GM03348 (cell line): ENCODE measurements around the gene RNF17.
A peak's percentile ranks its signal among the peaks of the same experiment; 100 is the strongest.

Source experiments
- DNase-seq: peaks from one replicate; pipeline ENCODE4 v3.0.0; 2012; ENCODE audit warnings: low spot score

Gene RNF17

DNA sequence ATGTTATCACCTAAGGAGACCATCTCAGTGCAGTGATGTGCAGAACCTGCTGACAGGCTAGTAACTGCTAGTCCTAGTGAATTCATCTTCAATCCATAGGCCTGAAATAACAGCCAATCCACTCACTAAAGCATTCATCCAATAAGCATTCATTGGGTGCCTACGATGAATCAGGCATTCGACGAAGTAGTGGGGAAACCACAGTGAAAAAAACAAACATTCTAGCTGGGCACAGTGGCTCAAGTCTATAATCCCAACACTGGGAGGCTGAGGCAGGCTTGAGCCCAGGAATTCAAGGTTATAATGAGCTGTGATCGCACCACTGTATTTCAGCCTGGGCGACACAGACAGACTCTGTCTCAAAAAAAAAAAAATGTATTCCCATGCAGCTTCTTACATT lies 135.6 kb downstream of the RNF17 start:
- no peak for DNase-seq

DNA sequence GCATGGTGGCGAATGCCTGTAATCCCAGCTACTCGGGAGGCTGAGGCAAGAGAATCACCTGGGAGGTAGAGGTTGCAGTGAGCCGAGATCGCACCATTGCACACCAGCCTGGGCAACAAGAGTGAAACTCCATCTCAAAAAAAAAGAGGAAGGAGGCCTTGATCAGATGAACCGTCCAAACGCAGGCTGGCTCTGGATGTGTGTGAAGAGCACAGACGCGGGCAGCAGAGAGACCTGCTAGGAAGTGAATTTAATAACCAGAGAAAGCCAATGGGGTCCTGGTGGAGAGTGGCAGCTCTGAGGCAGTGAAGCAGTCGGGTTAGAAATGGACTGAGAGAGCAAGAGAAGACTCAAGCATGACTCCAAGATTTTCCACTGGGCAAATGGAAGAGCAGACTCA lies 136.5 kb downstream of the RNF17 start:
- DNase-seq: no peak

DNA sequence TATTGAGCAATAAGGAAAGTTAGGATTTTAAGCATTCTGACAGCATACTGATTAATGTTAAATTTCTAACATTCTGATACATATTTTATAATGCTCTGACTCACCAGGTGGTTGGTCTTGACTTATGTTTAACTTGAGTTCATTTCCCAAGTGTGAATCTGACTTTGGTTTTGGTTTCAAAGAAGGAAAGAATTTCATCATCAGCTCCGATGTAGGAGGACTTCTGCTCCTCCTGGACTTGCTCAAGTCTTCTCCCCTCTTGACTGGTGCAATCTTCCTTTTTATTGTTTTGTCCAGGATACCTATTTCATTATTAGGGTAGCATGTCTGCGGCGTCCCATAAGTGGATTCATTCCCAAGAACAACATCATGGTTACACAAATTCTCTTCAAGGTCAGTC lies 141.3 kb downstream of the RNF17 start:
- peak; percentile 23 for DNase-seq

DNA sequence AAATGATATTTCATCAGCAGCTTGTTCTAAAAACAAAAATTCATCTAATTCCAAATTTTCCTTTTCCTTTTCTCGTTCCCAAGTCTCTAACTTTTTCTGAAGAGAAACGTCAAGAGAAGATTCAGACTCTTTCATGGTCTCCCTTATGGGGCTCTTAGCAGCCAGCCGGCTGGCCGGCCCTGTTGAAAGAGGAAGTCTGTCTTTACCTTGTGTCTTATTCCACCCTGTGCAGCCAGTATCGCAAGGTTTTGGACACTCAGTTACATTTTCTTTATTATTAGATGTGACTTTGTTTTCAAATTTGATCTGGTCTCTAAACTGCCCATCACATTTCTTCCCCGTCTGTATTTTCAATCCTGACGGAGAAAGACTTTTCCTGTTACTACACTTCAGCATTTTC lies 142.3 kb downstream of the RNF17 start:
- DNase-seq: no peak

DNA sequence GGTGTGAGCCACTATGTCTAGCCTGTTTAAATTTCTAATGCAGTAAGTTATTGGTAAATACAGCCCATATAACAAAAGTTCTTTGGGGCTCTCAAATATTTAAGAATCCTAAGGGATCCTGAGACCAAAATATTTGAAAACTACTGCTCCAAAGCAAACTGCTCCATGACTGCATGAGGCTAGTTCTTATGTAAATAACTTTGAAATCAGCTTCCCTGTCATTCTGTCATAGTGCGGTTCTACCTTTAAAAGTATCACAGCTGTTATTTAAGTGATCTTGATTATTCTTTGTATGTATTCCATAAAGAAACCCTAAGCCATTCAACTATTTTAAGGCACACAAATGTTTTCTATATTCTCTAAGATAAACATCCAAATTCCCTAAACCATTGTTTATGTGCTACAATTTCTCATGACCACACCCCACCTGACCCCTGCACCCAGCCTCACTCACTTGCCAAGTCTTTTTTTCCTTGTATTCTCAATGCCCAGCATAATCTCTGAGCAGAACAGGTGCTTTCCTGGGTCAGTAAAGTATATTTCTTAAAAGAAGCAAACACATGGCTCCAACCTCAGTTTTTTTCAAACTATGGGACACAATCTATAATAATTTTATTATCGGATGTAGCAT lies 146.6 kb downstream of the RNF17 start:
- DNase-seq: no peak

DNA sequence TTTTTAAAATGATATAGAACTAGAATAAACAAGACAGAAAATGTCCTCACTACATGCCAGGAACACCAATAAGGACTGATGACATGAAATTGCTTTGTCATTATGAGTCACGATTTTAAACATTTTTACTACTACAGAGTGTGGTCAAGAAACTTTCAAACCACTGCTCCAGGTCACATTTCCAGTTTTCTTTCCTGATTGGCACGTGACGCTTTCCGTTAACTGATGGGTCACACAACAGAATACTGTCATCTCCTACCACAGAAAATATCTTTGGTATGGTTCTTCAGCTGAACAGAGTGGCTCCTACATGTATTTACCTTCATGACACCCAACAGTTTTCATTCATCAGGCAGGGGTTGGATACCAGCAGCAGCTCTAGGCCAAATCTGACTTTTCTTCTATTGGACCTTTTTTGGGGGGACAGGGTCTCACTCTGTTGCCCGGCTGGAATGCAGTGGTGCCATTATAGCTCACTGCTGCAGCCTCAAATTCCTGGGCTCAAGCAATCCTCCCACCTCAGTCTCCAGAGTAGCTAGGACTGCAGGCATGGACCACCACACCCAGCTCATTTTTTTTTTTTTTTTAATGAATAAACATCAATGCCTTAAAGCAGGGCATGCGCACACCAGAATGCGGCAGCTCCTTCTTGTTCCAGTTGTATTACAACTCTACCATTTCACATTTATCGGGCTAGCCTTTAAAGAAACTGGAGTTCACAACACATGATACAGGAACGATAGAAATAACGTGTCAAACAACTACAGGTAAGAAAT lies 147.4 kb downstream of the RNF17 start:
- DNase-seq: no peak

DNA sequence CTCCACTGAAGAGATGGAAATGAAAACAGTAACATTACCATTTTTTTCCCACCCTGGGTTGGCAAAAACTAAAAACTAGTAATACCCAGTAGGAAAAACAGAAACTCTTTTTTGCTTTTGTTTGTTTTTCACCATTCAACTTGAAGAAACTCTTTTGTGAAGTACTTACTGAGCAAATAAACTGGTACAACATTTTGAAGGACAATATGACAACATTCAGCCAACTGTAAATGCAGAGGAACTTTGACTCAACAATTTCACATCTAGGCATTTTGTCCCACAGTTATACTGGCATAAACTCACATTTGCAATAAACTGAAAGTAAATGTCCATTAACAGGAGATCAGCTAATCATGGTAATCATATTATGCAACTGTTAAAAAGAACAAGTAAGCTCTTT lies 152.5 kb downstream of the RNF17 start:
- DNase-seq: no peak

DNA sequence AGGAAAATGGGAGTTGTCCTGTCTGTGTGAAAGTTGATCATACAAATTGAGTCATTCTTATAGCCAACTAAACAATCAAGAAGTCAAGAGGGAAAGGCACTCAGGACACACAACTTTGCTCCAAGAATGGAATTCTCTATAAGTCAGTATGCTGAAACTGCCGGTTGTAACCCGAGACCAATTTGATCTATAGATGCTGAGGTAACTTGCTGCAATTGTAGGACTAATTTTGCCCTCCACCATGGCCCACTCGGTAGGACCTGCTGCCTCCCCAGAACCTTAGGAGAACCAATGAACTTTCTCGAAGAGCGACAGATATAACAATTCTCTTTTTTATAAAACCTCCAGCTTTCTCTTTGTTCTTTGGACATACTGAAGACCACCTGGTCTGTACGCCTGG lies 157.0 kb downstream of the RNF17 start:
- DNase-seq: no peak

DNA sequence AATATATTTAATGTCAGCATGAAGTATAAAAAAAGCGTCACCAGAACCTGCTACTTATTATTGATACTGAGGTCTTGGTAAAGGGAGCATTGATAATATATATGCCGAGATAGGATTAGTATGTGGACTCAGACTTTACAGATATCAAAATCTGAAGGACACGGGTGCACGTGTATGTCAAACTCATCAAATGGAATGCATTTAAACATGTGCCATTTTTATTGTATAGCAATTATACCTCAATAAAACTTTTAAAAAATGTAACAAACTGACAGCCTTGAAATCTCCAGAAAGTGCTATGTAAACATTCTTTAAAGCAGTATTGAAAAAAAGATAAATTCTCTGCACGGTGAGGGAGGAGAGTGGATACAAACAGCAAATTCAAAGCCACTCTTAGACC lies 157.9 kb downstream of the RNF17 start:
- DNase-seq: no peak

DNA sequence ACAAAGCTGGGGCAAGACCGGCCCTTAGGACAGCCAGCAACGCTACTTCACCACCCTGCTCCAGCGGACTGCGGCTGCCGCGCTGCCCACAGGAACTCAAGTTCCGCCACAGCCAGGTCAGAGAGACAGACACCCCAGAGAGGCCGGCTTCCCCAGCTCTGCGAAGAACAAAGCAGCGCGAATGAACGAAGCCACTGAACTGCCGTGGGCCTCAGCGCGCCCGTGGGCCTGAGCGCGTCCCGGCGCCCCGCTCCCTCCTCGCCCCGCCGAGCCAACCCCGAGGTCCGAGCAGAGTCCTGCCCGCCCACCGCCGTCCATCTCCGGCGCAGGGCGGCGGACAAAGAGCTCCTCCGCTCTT lies 158.4 kb downstream of the RNF17 start:
- DNase-seq: peak; percentile 43

DNA sequence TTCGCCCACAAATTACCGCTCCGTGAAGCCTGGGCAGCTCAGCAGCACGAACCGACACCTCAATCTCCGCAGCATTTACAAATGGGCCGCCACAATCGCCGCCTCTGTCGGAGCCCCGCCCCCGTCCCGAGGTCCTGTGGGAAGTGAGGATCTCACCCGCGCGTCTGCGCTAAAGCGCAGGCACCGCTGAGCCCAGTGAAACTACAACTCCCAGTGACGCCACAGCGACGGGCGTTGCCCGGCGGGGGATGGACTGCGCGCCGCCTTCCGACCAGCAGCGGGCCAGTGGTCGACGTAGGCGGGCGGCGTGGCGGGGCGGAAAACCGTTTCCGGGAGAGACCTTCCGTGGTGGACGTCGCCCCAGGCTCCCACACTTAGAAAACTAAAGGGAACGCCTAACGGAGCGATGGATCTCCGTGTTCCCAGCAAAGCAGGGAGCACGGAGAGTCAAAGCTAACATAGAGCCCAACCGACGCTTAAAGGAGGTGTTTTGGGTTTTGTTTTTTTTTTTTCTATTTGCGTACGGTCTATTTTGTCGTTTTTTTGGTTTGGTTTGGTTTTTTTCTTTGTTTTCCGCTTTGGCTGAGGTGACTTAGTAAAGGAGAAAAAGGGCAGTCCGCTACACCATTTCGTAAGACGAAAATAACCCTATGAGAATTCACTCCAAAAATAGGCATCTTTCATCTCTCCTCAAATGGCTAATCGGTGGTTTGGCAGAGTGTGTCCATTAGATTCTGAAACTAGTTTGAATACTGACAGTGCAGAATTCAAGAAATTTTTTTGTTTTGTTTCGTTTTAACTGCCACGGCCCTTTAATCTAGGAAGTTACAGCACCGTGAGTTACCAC lies 159.0 kb downstream of the RNF17 start:
- peak; percentile 98 for DNase-seq

DNA sequence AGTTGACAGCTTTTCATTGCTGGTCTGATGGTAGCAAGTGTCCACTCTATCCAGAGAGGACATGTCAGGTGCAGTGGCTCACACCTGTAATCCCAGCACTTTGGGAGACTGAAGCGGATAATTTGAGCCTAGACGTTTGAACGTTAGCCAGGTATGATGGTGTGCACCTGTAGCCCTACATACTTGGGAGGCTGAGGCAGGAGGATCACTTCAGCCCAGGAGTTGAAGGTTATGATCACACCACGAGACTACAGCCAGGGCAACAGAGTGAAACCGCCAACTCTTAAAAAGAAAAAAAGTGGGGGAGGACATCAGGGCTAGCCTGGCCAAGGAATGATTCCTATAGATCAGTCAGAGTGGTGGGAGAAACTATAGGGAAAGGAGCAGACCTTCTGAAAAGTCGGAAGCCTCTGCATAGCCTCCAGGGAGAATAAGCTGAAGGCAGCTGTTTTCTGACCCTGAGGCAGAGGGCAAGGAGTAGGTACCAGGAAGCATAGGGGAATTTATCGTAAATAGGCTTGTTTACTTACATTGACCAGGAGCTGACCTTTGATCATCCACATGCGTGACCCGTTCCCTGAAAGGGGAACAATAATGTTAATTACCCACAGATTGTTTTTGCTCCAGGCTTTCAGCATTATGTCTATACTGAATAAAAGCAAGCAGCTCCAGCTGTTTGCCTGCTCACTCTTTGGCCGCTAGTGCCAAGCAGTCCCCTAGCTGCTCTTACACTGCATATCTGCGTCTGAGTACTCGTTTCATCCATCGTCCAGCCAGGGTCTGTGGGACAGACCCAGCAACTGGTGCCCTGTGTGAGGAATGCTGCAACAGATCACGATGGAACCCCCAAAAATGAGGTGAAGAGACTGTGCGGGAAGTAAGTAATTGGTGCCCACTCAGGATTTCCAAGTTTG lies 161.6 kb downstream of the RNF17 start:
- DNase-seq: no peak

DNA sequence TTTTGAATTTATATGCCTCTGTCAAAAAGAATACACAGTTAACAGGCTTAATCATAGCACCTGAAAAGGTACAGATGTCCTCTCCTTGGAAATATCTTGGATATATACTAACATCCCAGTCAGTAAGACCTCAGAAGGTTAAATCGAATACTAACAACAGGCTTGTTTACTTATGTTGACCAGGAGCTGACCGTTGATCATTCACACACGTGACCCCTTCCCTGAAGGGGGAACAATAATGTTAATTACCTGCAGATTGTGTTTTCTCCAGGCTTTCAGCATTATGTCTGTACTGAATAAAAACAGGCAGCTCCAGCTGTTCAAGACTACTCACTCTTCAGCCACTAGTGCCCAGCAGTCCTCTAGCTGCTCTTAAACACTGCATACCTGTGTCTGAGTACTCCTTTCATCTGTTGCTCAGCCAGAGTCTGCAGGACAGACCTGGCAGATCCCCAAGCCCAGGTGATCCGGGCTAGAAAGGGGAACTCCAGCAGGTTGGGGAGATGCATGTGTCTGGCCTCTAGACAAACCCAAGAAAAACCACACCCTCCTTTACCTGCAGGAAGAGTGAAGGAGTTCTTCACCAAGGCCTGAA lies 163.9 kb downstream of the RNF17 start:
- no peak for DNase-seq

DNA sequence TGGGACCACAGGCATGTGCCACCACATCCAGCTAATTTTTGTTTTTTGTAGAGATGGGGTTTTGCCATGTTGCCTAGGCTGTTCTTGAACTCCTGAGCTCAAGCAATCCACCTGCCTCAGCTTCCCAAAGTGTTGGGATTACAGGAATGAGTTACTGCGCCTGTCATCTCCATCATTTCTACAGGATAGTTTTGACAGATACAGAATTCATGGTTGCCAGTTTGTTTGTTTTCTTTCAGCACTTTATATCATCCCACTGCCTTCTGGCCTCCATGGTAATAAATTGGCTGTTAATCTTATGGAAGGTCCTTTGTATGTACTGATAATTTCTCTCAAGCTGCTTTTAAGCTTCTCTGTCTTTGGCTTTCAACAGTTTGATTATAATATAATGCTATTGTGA lies 165.2 kb downstream of the RNF17 start:
- DNase-seq: no peak
